GM21619 (cell line): Measurements from ENCODE around the gene CLCN6.

Source experiments
- ATAC-seq: cut with Tn5 transposase; IDR thresholded peaks from one replicate; pipeline ENCODE4 v1.9.1; 2021; ENCODE audit not compliant: unreplicated experiment

CLCN6 gene

DNA sequence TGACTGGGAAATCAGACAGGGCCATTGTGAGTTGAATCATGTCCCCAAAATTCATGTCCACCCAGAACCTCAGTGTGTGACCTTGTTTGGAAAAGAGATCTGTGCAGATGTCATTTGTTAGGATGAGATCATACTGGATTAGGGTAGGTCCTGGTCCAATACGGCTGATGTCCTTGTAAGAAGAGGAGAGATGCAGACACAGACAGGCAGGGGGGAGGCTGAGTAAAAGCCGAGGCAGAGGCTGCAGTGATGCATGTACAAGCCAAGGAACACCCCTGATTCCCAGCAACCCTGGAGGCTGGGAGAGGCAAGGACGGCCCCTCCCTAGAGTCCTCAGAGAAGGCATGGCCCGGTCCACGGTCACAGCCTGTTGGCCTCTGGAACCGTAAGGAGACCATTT is 68.6 kb downstream of the CLCN6 start:
- no peak for ATAC-seq

DNA sequence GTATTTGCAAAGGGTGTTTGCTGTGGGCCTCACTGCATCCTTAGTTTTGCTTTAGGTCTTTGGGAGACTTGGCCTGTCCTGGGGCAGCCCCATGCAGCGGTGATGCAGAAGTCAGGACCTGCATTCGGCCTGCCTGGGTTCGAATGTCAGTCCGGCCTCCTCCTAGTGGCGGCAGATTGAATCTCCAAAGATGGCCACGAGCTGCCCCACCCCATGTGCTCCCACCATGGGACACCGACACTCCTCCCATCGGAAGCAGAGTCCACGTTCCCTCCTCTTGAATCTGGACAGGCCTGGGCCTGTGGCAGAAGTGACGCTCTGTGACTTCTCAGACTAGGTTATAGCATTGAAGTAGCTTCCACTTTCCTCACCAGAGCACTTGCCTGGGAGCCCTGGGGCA is 69.1 kb downstream of the CLCN6 start:
- ATAC-seq = no peak

- no peak for ATAC-seq
These were observed 71.1 kb downstream of the CLCN6 start for GRCh38 chr1:11877074-11877473.

DNA sequence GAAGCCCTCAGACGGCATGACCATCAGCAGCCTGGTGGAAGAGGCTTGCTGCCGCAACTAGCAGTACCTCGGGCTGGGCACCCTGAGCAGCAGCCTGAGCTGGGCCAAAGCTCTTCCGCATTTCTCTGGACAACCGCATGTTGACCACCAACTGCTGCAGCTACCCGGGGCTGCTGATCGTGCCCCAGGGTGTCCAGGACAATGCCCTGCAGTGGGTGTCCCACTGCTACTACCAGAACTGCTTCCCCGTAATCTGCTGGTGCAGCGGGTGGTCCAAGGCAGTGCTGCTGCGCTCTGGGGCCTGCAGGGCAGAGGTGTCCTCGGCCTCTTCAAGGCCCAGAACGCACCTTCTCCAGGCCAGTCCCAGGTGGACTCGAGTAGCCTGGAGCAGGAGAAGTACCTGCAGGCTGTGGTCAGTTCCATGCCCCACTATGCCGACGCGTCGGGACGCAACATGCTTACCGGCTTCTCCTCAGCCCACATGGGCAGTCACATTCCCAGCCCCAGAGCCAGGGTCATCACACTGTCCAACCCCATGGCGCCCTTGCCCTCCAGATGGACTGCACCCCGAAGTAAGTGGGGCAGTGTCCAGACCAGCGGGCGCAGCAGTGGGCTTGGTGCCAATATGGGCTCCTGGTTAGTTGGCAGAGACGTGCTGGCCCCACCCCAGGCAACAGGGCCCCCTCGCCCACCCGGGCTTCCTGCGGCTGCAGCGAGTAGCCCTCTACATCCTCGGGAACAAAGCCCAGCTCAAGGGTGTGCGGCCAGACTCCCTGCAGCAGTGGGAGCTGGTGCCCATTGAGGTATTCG is 72.3 kb downstream of the CLCN6 start:
- ATAC-seq = no peak

GRCh38 chr1:11878891-11879190 is 72.8 kb downstream of the CLCN6 start:
- ATAC-seq = no peak

- ATAC-seq = no peak
These were observed 73.6 kb downstream of the CLCN6 start for GRCh38 chr1:11879311-11880180.

- no peak for ATAC-seq
These were observed 74.2 kb downstream of the CLCN6 start for GRCh38 chr1:11880181-11880575.

DNA sequence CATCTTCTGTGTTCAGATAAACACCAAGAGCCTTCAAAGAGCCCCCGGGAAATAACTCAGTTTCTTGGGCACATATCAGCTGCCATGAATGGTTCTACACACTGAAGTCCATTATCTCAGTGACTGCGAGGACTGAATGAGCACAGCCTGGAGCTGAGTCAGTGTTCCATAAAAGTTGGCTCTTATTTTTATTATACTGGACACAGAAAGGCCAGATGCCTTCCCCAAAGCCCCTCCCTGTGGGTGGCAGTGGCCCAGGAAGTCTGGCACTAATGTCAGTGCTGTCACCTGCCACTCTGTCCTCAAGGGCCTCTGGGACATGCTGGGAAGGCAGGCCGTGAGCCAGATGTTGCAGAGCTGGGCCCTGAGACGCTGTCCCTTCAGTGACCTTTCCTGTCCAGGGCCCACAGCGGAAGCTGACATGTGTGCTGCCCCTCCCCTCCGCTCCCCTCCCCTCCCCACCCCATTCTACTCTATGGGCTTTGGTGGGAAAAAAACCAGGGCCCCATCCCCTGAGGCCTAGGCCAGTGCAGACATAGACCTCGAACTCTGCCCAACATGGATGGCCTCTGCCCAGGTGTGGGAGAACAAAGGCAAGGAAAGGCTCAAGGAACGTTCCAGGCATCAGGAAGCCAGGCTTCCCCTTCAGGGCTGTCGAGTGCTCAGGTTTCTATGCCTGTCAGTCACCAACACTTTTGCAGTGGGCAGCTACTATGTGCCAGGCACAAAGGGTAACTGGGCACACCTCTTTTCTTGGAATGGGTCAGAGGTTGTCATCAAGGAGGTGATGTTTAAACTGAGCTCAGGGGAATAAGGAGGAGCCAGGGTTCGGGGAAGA is 75.1 kb downstream of the CLCN6 start:
- ATAC-seq = no peak

- no peak for ATAC-seq
These were observed 75.9 kb downstream of the CLCN6 start for GRCh38 chr1:11881749-11882441.

DNA sequence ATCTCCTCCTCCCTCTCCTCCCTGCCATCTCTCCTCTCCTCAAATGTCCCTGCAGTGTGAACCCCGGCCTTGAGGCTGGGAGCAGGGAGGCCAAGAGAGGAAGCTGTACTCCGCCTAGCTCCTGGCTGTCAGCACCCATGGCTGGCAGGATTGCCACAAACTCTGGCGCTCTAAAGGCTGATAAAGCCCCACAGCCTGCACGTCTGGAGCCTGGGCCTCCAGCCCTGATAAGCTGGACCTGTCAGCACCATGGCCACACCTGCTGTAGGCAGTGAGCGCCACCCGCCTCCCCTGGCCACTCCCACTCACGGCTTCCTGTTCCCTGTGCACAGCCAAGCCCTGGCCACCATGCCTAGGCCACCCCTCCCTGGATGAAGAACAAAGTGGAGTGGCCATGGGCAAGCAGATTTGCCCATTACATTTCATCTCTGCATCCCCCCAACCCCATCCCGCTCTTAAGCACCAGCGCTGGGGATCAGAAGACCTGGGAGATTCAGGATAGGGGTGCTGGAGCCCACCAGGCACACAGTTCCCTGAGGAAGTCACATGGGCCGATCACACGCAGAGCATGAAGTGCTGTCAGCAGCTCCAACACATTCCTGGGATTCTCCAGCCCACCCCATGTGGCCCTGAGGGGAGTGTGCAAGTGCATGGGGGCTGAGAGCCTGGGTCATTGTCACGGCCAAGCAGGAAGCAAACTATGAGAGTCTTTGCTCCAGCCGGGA is 77.0 kb downstream of the CLCN6 start:
- ATAC-seq = no peak

GRCh38 chr1:11885916-11886315 is 79.9 kb downstream of the CLCN6 start:
- ATAC-seq = no peak

DNA sequence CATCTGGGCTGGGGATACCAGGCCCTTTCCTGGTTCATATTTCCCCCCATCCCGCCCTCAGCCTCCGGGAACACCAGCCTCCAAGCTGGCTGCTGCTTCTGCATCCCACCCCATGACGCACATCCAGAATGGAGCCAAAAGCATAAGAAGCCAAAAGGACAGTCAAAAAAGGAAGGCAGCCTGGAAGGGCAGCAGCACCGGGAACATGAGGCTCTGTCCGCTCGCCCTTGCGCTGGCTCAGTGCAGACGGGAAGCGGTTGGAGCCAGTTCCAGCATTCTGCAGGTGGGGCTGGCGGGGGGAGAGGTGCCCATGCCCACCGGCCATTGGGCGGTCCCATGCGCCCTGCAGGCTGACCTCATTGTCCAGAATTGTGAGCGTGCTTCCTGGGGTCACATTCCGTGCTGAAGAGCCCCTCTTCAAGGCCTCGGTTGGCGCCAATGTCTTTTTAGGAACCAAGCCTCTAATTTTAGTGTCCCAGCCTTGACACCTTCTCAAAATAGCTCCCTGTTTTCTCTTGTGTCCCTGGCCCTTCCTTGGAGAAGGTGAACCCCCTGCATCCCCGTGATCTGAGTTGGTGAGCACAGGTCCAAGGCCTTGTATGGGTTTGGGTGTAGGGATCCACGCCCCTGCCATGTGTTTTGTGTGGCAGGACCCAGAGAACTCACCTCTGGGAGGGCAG is 81.1 kb downstream of the CLCN6 start:
- no peak for ATAC-seq

- ATAC-seq = no peak
These were observed 81.6 kb downstream of the CLCN6 start for GRCh38 chr1:11887666-11888007.

- no peak for ATAC-seq
These were observed 82.3 kb downstream of the CLCN6 start for GRCh38 chr1:11888206-11888876.

- ATAC-seq = no peak
These were observed 82.9 kb downstream of the CLCN6 start for GRCh38 chr1:11888877-11889208.

DNA sequence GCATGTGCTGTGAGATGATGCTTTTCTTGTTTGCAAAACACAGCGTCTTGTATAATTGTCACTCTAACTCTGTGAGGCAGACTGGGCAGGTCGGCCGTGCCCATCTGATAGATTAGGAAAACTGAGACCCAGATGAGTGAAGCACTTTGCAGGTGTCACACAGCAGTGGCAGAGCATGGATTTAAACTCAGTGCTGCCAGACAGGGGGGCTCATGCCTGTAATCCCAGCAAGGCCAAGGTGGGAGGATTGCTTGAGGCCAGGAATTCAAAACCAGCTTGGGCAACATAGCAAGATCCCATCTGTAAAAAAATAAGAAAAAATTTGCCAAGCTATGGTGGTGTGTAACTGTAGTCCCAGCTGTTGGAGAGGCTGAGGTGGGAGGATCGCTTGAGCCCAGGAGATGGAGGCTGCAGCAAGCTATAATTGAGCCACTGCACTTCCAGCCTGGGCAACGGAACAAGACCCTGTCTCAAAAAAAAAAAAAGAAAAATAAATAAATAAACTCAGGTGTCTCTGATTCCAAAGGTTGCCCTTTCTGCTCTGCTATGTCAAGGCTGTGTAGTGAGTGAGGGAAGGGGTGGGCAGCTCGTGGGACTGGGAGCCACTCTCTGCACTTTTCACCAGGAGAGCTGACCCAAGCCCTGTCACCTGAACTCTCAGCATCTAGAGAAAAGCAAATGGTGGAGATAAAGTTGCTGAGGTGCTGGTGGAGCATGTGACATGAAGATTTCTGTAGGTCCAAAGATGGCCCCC is 85.6 kb downstream of the CLCN6 start:
- ATAC-seq = no peak
